ENCODE data around the gene WIPI1.
"Not testable (repeated sequence)": the region's sequence is repeated elsewhere in the genome, so short reads cannot be mapped to it uniquely, and the experiment has no call there.

Gene WIPI1

GRCh38 chr17:68457168-68457538 is at the start of gene WIPI1:
Gene WIPI1, minus strand, starts transcription at chr17:68457496. Its CDS starts 75 bp downstream, at chr17:68457421.
- no peak for TF ChIP-seq CTCF (conservative IDR thresholded peaks at IDR 0.05)
- TF ChIP-seq ZFX (IDR thresholded peaks at IDR 0.05), result no peak
- H3K27ac ChIP-seq, result peak within 1 kb of the TSS; percentile 71

- TF ChIP-seq CTCF (conservative IDR thresholded peaks at IDR 0.05) (no peak), ZFX (IDR thresholded peaks at IDR 0.05) (no peak)
- no peak overlapping the region for H3K27ac ChIP-seq
Measured at GRCh38 chr17:68505951-68506350, 48.7 kb upstream of the WIPI1 start.

GRCh38 chr17:68501074-68501473 is 43.8 kb upstream of the WIPI1 start:
- H3K27ac ChIP-seq, result no peak overlapping the region
- TF ChIP-seq CTCF (conservative IDR thresholded peaks at IDR 0.05) (no peak), ZFX (IDR thresholded peaks at IDR 0.05) (no peak)

- no peak for TF ChIP-seq ZFX (IDR thresholded peaks at IDR 0.05)
- no peak for TF ChIP-seq CTCF (conservative IDR thresholded peaks at IDR 0.05)
- H3K27ac ChIP-seq, result no peak overlapping the region
Measured at GRCh38 chr17:68499587-68499986, 42.3 kb upstream of the WIPI1 start.

- H3K27ac ChIP-seq, result no peak overlapping the region
- TF ChIP-seq CTCF (conservative IDR thresholded peaks at IDR 0.05) (no peak), ZFX (IDR thresholded peaks at IDR 0.05) (no peak)
Measured at GRCh38 chr17:68498479-68499326, 41.4 kb upstream of the WIPI1 start.

GRCh38 chr17:68497885-68498319 is 40.6 kb upstream of the WIPI1 start:
- no peak for TF ChIP-seq CTCF (conservative IDR thresholded peaks at IDR 0.05)
- TF ChIP-seq ZFX (IDR thresholded peaks at IDR 0.05), result no peak
- no peak overlapping the region for H3K27ac ChIP-seq

- TF ChIP-seq ZFX (IDR thresholded peaks at IDR 0.05) (no peak), CTCF (conservative IDR thresholded peaks at IDR 0.05) (no peak)
- no peak overlapping the region for H3K27ac ChIP-seq
Measured at GRCh38 chr17:68495081-68495480, 37.8 kb upstream of the WIPI1 start.

GRCh38 chr17:68492394-68493054 is 35.2 kb upstream of the WIPI1 start:
- H3K27ac ChIP-seq, result not testable (repeated sequence)

All from C4-2B (cell line).